ENCODE data around the gene SLC7A5. TPM values are rescaled to one million over a fixed set of nuclear protein-coding genes. Genes with fewer than 3 reads are reported as not detected.

Gene SLC7A5
- total RNA-seq, 2 experiments from 2014 or later = 140 to 283 TPM

GRCh38 chr16:87800497-87800896, 68.8 kb downstream of the SLC7A5 start:
- Histone ChIP-seq H3K4me2 (ENCODE audit: low read length) (no peak overlapping the region), H3K27ac (ENCODE audit: low read depth, low read length, poor library complexity, severe bottlenecking) (no peak overlapping the region), H3K4me1 (ENCODE audit: insufficient read depth, low read length, poor library complexity, severe bottlenecking) (peaks cover 34% of the 10 kb centered on the region), H3K36me3 (ENCODE audit: insufficient read depth, low read length) (peaks cover 5% of the 10 kb centered on the region; the same call in 1 of the 2 replicates), H3K9me3 (ENCODE audit: low read length) (no peaks in the 10 kb centered on the region), H4K20me1 (ENCODE audit: insufficient read depth, low read length) (no peaks in the 10 kb centered on the region), H3K79me2 (ENCODE audit: insufficient read depth, low read depth, low read length) (no peaks in the 10 kb centered on the region), H2AFZ (ENCODE audit: low read length) (no peak overlapping the region), H3K9me2 (ENCODE audit: insufficient read depth, low read length) (no peaks in the 10 kb centered on the region), H3K4me3 (ENCODE audit: low read depth, low read length, poor library complexity, severe bottlenecking) (no peak overlapping the region)
- no TSS peak for BruUV-seq (replicated peaks)
- ChIA-PET CTCF (ENCODE audit: unreplicated experiment) (no interaction called here), POLR2A (no interaction called here)
- intact Hi-C loops (cut with micrococcal nuclease; ENCODE audit: unreplicated experiment) = no loop called here
- TF ChIP-seq EZH2phosphoT487 (IDR thresholded peaks at IDR 0.05; ENCODE audit: borderline replicate concordance, low read depth, low read length) (no peak), CTCF (conservative IDR thresholded peaks at IDR 0.05; ENCODE audit: low read length) (no peak)
- DNase-seq (ENCODE audit: low spot score) = no peak

DNA sequence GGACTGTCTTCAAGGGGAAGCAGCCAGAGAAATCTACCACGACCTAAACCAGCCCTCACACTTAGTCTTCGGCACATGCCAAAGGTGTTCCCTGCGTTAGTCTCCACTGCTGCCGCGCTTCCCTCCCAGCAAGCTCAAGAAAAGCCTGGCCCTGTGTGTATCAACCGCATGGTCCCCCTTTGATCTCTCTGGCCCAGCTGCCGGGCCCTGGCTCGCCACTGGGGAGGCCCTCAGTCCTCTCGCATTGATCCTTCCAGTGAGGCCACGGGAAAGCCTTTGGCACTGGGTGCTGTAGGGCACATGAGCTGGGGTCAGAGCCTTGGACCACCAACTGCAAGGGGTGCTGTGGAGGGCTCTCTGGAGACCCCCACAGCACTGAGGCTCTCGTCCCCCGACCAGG, 74.0 kb downstream of the SLC7A5 start:
- Histone ChIP-seq H3K36me3 (ENCODE audit: insufficient read depth, low read length) (peaks cover 5% of the 10 kb centered on the region; the same call in 1 of the 2 replicates), H3K79me2 (ENCODE audit: insufficient read depth, low read depth, low read length) (no peaks in the 10 kb centered on the region), H3K9me2 (ENCODE audit: insufficient read depth, low read length) (no peaks in the 10 kb centered on the region), H3K4me3 (ENCODE audit: low read depth, low read length, poor library complexity, severe bottlenecking) (no peak overlapping the region), H3K27ac (ENCODE audit: low read depth, low read length, poor library complexity, severe bottlenecking) (no peak overlapping the region), H3K4me1 (ENCODE audit: insufficient read depth, low read length, poor library complexity, severe bottlenecking) (no peaks in the 10 kb centered on the region), H3K4me2 (ENCODE audit: low read length) (no peak overlapping the region), H3K9me3 (ENCODE audit: low read length) (no peaks in the 10 kb centered on the region), H2AFZ (ENCODE audit: low read length) (no peak overlapping the region), H4K20me1 (ENCODE audit: insufficient read depth, low read length) (no peaks in the 10 kb centered on the region)
- no peak for TF ChIP-seq EZH2phosphoT487 (IDR thresholded peaks at IDR 0.05; ENCODE audit: borderline replicate concordance, low read depth, low read length)
- TF ChIP-seq CTCF (conservative IDR thresholded peaks at IDR 0.05; ENCODE audit: low read length) = no peak
- DNase-seq (ENCODE audit: low spot score) = no peak
- no TSS peak for BruUV-seq (replicated peaks)
- ChIA-PET POLR2A (no interaction called here), CTCF (ENCODE audit: unreplicated experiment) (interaction anchor here (0.5 kb wide), 1 partner anchor 15 kb away, joined by 3 read pairs; no protein-coding TSS in a partner anchor)
- intact Hi-C loops (cut with micrococcal nuclease; ENCODE audit: unreplicated experiment) = no loop called here

GRCh38 chr16:87794485-87795078, 74.7 kb downstream of the SLC7A5 start:
- no peak for TF ChIP-seq EZH2phosphoT487 (IDR thresholded peaks at IDR 0.05; ENCODE audit: borderline replicate concordance, low read depth, low read length)
- TF ChIP-seq CTCF (conservative IDR thresholded peaks at IDR 0.05; ENCODE audit: low read length) = no peak
- H3K4me1 ChIP-seq (ENCODE audit: insufficient read depth, low read length, poor library complexity, severe bottlenecking) = no peaks in the 10 kb centered on the region
- DNase-seq (ENCODE audit: low spot score) = no peak
- BruUV-seq (replicated peaks) = no TSS peak
- H3K27ac ChIP-seq (ENCODE audit: low read depth, low read length, poor library complexity, severe bottlenecking) = no peak overlapping the region
- no peak overlapping the region for H3K4me2 ChIP-seq (ENCODE audit: low read length)
- ChIA-PET CTCF (ENCODE audit: unreplicated experiment) (interaction anchor here (0.5 kb wide), 1 partner anchor 14 kb away, joined by 3 read pairs; no protein-coding TSS in a partner anchor), POLR2A (no interaction called here)
- H3K79me2 ChIP-seq (ENCODE audit: insufficient read depth, low read depth, low read length) = no peaks in the 10 kb centered on the region
- H3K9me2 ChIP-seq (ENCODE audit: insufficient read depth, low read length) = no peaks in the 10 kb centered on the region
- H3K4me3 ChIP-seq (ENCODE audit: low read depth, low read length, poor library complexity, severe bottlenecking) = no peak overlapping the region
- H2AFZ ChIP-seq (ENCODE audit: low read length) = no peak overlapping the region
- H4K20me1 ChIP-seq (ENCODE audit: insufficient read depth, low read length) = no peaks in the 10 kb centered on the region
- intact Hi-C loops (cut with micrococcal nuclease; ENCODE audit: unreplicated experiment) = no loop called here
- H3K9me3 ChIP-seq (ENCODE audit: low read length) = no peaks in the 10 kb centered on the region
- H3K36me3 ChIP-seq (ENCODE audit: insufficient read depth, low read length) = peaks cover 1% of the 10 kb centered on the region; the same call in 1 of the 2 replicates
